ENCODE data around the gene FGF10.

The FGF10 gene

GRCh38 chr5:44389090-44389822 is at the start of gene FGF10:
FGF10 (minus strand) TSS chr5:44389420; CDS start chr5:44388682, 738 bp downstream.
- Mint-ChIP-seq H3K4me3 (no peak within 1 kb of the TSS), H3K4me1 (peaks cover 5% of the 10 kb centered on the region), H3K27ac (no peak within 1 kb of the TSS), H3K9me3 (no peaks in the 10 kb centered on the region), H3K36me3 (peaks cover 1% of the 10 kb centered on the region), H3K27me3 (peaks cover 42% of the 10 kb centered on the region)
- no peak for DNase-seq
- CTCF ChIA-PET = no interaction called here

- H3K27me3 Mint-ChIP-seq = no peaks in the 10 kb centered on the region
- no peak for DNase-seq
- H3K4me1 Mint-ChIP-seq = no peaks in the 10 kb centered on the region
- no peak overlapping the region for H3K27ac Mint-ChIP-seq
- H3K9me3 Mint-ChIP-seq = peaks cover 3% of the 10 kb centered on the region
- CTCF ChIA-PET = no interaction called here
- no peaks in the 10 kb centered on the region for H3K36me3 Mint-ChIP-seq
- H3K4me3 Mint-ChIP-seq = no peak overlapping the region
These were observed 37.7 kb upstream of the FGF10 start for GRCh38 chr5:44426944-44427343.

- Mint-ChIP-seq H3K4me1 (no peaks in the 10 kb centered on the region), H3K27me3 (no peaks in the 10 kb centered on the region), H3K27ac (no peak overlapping the region), H3K36me3 (no peaks in the 10 kb centered on the region), H3K9me3 (no peaks in the 10 kb centered on the region), H3K4me3 (no peak overlapping the region)
- CTCF ChIA-PET = no interaction called here
- no peak for DNase-seq
These were observed 23.1 kb upstream of the FGF10 start for GRCh38 chr5:44412286-44412685.

GRCh38 chr5:44402084-44402483 is 12.9 kb upstream of the FGF10 start:
- Mint-ChIP-seq H3K27ac (no peak overlapping the region), H3K36me3 (no peaks in the 10 kb centered on the region), H3K9me3 (peaks cover 2% of the 10 kb centered on the region), H3K4me1 (no peaks in the 10 kb centered on the region), H3K4me3 (no peak overlapping the region), H3K27me3 (no peaks in the 10 kb centered on the region)
- no peak for DNase-seq
- CTCF ChIA-PET = no interaction called here

GRCh38 chr5:44401611-44402010 is 12.4 kb upstream of the FGF10 start:
- CTCF ChIA-PET = no interaction called here
- H3K36me3 Mint-ChIP-seq = no peaks in the 10 kb centered on the region
- no peak overlapping the region for H3K4me3 Mint-ChIP-seq
- no peaks in the 10 kb centered on the region for H3K27me3 Mint-ChIP-seq
- H3K4me1 Mint-ChIP-seq = no peaks in the 10 kb centered on the region
- H3K9me3 Mint-ChIP-seq = peaks cover 2% of the 10 kb centered on the region
- no peak for DNase-seq
- H3K27ac Mint-ChIP-seq = no peak overlapping the region

- no peaks in the 10 kb centered on the region for H3K4me1 Mint-ChIP-seq
- H3K27ac Mint-ChIP-seq = no peak overlapping the region
- no peaks in the 10 kb centered on the region for H3K27me3 Mint-ChIP-seq
- H3K9me3 Mint-ChIP-seq = peaks cover 2% of the 10 kb centered on the region
- H3K36me3 Mint-ChIP-seq = no peaks in the 10 kb centered on the region
- CTCF ChIA-PET = no interaction called here
- DNase-seq = no peak
- no peak overlapping the region for H3K4me3 Mint-ChIP-seq
These were observed 9.2 kb upstream of the FGF10 start for GRCh38 chr5:44398382-44398781.

- CTCF ChIA-PET = no interaction called here
- H3K36me3 Mint-ChIP-seq = no peaks in the 10 kb centered on the region
- H3K9me3 Mint-ChIP-seq = peaks cover 2% of the 10 kb centered on the region
- no peaks in the 10 kb centered on the region for H3K4me1 Mint-ChIP-seq
- no peak overlapping the region for H3K4me3 Mint-ChIP-seq
- DNase-seq = no peak
- H3K27ac Mint-ChIP-seq = no peak overlapping the region
- H3K27me3 Mint-ChIP-seq = peaks cover 4% of the 10 kb centered on the region
These were observed 7.1 kb upstream of the FGF10 start for GRCh38 chr5:44396312-44396711.

- Mint-ChIP-seq H3K36me3 (peaks cover 1% of the 10 kb centered on the region), H3K27ac (no peak overlapping the region), H3K9me3 (no peaks in the 10 kb centered on the region), H3K27me3 (peaks cover 42% of the 10 kb centered on the region), H3K4me3 (no peak overlapping the region), H3K4me1 (peaks cover 5% of the 10 kb centered on the region)
- DNase-seq = no peak
- CTCF ChIA-PET = no interaction called here
These were observed 1.1 kb upstream of the FGF10 start for GRCh38 chr5:44390351-44390750.

- peaks cover 5% of the 10 kb centered on the region for H3K4me1 Mint-ChIP-seq
- H3K27me3 Mint-ChIP-seq = peaks cover 42% of the 10 kb centered on the region
- peaks cover 1% of the 10 kb centered on the region for H3K36me3 Mint-ChIP-seq
- no peak overlapping the region for H3K27ac Mint-ChIP-seq
- no peak for DNase-seq
- H3K4me3 Mint-ChIP-seq = no peak overlapping the region
- H3K9me3 Mint-ChIP-seq = no peaks in the 10 kb centered on the region
- CTCF ChIA-PET = no interaction called here
These were observed 563 bp upstream of the FGF10 start for GRCh38 chr5:44389823-44390143.

- Mint-ChIP-seq H3K4me1 (peaks cover 5% of the 10 kb centered on the region), H3K36me3 (peaks cover 1% of the 10 kb centered on the region)
- DNase-seq = no peak
These were observed 715 bp downstream of the FGF10 start for GRCh38 chr5:44388321-44389089.

GRCh38 chr5:44387921-44388320 is 1.3 kb downstream of the FGF10 start:
- H3K9me3 Mint-ChIP-seq = no peaks in the 10 kb centered on the region
- peaks cover 42% of the 10 kb centered on the region for H3K27me3 Mint-ChIP-seq
- H3K4me3 Mint-ChIP-seq = no peak overlapping the region
- H3K4me1 Mint-ChIP-seq = peaks cover 5% of the 10 kb centered on the region
- no peak overlapping the region for H3K27ac Mint-ChIP-seq
- no peak for DNase-seq
- peaks cover 1% of the 10 kb centered on the region for H3K36me3 Mint-ChIP-seq
- CTCF ChIA-PET = no interaction called here

More at GRCh38 chr5:44388321-44389089, 715 bp downstream of the FGF10 start:
- H3K4me3 Mint-ChIP-seq = no peak overlapping the region
- H3K27ac Mint-ChIP-seq = no peak overlapping the region
- CTCF ChIA-PET = no interaction called here
- peaks cover 42% of the 10 kb centered on the region for H3K27me3 Mint-ChIP-seq
- no peaks in the 10 kb centered on the region for H3K9me3 Mint-ChIP-seq

- Mint-ChIP-seq H3K9me3 (no peaks in the 10 kb centered on the region), H3K27ac (no peak overlapping the region), H3K4me3 (no peak overlapping the region), H3K4me1 (peaks cover 5% of the 10 kb centered on the region), H3K36me3 (peaks cover 1% of the 10 kb centered on the region), H3K27me3 (peaks cover 42% of the 10 kb centered on the region)
- DNase-seq = no peak
- CTCF ChIA-PET = no interaction called here
These were observed 1.8 kb downstream of the FGF10 start for GRCh38 chr5:44387406-44387805.

- Mint-ChIP-seq H3K4me3 (no peak overlapping the region), H3K9me3 (no peaks in the 10 kb centered on the region), H3K36me3 (peaks cover 1% of the 10 kb centered on the region), H3K27me3 (peaks cover 35% of the 10 kb centered on the region), H3K27ac (no peak overlapping the region), H3K4me1 (peaks cover 5% of the 10 kb centered on the region)
- no peak for DNase-seq
- CTCF ChIA-PET = no interaction called here
These were observed 3.8 kb downstream of the FGF10 start for GRCh38 chr5:44385291-44385900.

GRCh38 chr5:44384816-44385215 is 4.4 kb downstream of the FGF10 start:
- peaks cover 29% of the 10 kb centered on the region for H3K27me3 Mint-ChIP-seq
- CTCF ChIA-PET = no interaction called here
- peaks cover 2% of the 10 kb centered on the region for H3K4me1 Mint-ChIP-seq
- no peak overlapping the region for H3K27ac Mint-ChIP-seq
- H3K4me3 Mint-ChIP-seq = no peak overlapping the region
- DNase-seq = no peak
- H3K9me3 Mint-ChIP-seq = no peaks in the 10 kb centered on the region
- peaks cover 1% of the 10 kb centered on the region for H3K36me3 Mint-ChIP-seq

GRCh38 chr5:44382894-44383293 is 6.3 kb downstream of the FGF10 start:
- Mint-ChIP-seq H3K9me3 (no peaks in the 10 kb centered on the region), H3K4me3 (no peak overlapping the region), H3K4me1 (no peaks in the 10 kb centered on the region), H3K36me3 (no peaks in the 10 kb centered on the region), H3K27me3 (peaks cover 10% of the 10 kb centered on the region), H3K27ac (no peak overlapping the region)
- CTCF ChIA-PET = no interaction called here
- no peak for DNase-seq

Data from activated naive CD4-positive, alpha-beta T cell treated with anti-CD3 and anti-CD28 coated beads, Interleukin-2, amount 10 ng/mL, durations not matched to agents 7 days and 5 days (primary cell).